ENCODE results near the gene HIPK3. TPM values are rescaled to one million over a fixed set of nuclear protein-coding genes. Genes with fewer than 3 reads are reported as not detected.

HIPK3 gene
- total and polyA plus RNA-seq, 10 of the 15 experiments (the other 5 are each of a cell fraction or from before 2014, with no cell fraction given) = 3.4 to 26.5 (median 13.6) TPM

GRCh38 chr11:33268945-33269540 lies 11.9 kb downstream of the HIPK3 start (continued):
- TF ChIP-seq STAT1 (conservative IDR thresholded peaks at IDR 0.05) (no peak), ETV6 (conservative IDR thresholded peaks at IDR 0.05 in 1 of 2, IDR thresholded peaks at IDR 0.05 in 1 of 2; ENCODE audit: borderline replicate concordance in 1 of 2, low read depth in 1 of 2) (no peak), TCF7 (IDR thresholded peaks at IDR 0.05; ENCODE audit: borderline replicate concordance) (no peak), ZNF217 (IDR thresholded peaks at IDR 0.05) (no peak), POU2F2 (IDR thresholded peaks at IDR 0.05; ENCODE audit: borderline replicate concordance, low read depth, low read length) (no peak), SREBF1 (IDR thresholded peaks at IDR 0.05; ENCODE audit: low read length) (no peak), ZNF384 (IDR thresholded peaks at IDR 0.05; ENCODE audit: borderline replicate concordance, low read depth, low read length) (no peak), SKIL (IDR thresholded peaks at IDR 0.05; ENCODE audit: low read depth, poor library complexity, severe bottlenecking) (no peak), KLF5 (IDR thresholded peaks at IDR 0.05; ENCODE audit: partially characterized antibody) (no peak), RUNX3 (IDR thresholded peaks at IDR 0.05; ENCODE audit: low read length) (no peak)
- TF ChIP-seq, protein P1, sequence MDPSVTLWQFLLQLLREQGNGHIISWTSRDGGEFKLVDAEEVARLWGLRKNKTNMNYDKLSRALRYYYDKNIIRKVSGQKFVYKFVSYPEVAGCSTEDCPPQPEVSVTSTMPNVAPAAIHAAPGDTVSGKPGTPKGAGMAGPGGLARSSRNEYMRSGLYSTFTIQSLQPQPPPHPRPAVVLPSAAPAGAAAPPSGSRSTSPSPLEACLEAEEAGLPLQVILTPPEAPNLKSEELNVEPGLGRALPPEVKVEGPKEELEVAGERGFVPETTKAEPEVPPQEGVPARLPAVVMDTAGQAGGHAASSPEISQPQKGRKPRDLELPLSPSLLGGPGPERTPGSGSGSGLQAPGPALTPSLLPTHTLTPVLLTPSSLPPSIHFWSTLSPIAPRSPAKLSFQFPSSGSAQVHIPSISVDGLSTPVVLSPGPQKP (IDR thresholded peaks at IDR 0.05; ENCODE audit: low read depth, low read length) = no peak
- TF ChIP-seq, protein P2, sequence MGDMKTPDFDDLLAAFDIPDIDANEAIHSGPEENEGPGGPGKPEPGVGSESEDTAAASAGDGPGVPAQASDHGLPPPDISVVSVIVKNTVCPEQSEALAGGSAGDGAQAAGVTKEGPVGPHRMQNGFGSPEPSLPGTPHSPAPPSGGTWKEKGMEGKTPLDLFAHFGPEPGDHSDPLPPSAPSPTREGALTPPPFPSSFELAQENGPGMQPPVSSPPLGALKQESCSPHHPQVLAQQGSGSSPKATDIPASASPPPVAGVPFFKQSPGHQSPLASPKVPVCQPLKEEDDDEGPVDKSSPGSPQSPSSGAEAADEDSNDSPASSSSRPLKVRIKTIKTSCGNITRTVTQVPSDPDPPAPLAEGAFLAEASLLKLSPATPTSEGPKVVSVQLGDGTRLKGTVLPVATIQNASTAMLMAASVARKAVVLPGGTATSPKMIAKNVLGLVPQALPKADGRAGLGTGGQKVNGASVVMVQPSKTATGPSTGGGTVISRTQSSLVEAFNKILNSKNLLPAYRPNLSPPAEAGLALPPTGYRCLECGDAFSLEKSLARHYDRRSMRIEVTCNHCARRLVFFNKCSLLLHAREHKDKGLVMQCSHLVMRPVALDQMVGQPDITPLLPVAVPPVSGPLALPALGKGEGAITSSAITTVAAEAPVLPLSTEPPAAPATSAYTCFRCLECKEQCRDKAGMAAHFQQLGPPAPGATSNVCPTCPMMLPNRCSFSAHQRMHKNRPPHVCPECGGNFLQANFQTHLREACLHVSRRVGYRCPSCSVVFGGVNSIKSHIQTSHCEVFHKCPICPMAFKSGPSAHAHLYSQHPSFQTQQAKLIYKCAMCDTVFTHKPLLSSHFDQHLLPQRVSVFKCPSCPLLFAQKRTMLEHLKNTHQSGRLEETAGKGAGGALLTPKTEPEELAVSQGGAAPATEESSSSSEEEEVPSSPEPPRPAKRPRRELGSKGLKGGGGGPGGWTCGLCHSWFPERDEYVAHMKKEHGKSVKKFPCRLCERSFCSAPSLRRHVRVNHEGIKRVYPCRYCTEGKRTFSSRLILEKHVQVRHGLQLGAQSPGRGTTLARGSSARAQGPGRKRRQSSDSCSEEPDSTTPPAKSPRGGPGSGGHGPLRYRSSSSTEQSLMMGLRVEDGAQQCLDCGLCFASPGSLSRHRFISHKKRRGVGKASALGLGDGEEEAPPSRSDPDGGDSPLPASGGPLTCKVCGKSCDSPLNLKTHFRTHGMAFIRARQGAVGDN (IDR thresholded peaks at IDR 0.05) = no peak
- TF ChIP-seq, protein P3, sequence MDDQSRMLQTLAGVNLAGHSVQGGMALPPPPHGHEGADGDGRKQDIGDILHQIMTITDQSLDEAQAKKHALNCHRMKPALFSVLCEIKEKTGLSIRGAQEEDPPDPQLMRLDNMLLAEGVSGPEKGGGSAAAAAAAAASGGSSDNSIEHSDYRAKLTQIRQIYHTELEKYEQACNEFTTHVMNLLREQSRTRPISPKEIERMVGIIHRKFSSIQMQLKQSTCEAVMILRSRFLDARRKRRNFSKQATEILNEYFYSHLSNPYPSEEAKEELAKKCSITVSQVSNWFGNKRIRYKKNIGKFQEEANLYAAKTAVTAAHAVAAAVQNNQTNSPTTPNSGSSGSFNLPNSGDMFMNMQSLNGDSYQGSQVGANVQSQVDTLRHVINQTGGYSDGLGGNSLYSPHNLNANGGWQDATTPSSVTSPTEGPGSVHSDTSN (IDR thresholded peaks at IDR 0.05; ENCODE audit: insufficient replicate concordance, low read depth, low read length) = no peak
